Ramos (cell line): ENCODE data around the gene ZNF679.
"Not testable (repeated sequence)": the region's sequence is repeated elsewhere in the genome, so short reads cannot be mapped to it uniquely, and the experiment has no call there.

Experiments
- in situ Hi-C: fragments of 300-500 bp; cut with MboI; formaldehyde crosslinking; loops from one replicate; pipeline ENCODE4 v1.14.3; 2022; ENCODE audit warnings: low sequenced_read_pairs; ENCODE audit not compliant: unreplicated experiment

Gene ZNF679

GRCh38 chr7:64228174-64228573 lies at the start of gene ZNF679:
Gene ZNF679, plus strand, starts transcription at chr7:64228474. Its CDS starts 20,644 bp downstream, at chr7:64249118.
- in situ Hi-C loops: not testable (repeated sequence)

- in situ Hi-C loops: loop anchor here (25.0 kb wide), 1 partner anchor 431 kb away; no protein-coding TSS in a partner anchor
Measured at GRCh38 chr7:64180989-64181388, 47.3 kb upstream of the ZNF679 start.

- in situ Hi-C loops: loop anchor here (25.0 kb wide), 1 partner anchor 431 kb away; no protein-coding TSS in a partner anchor
Measured at GRCh38 chr7:64181586-64181985, 46.7 kb upstream of the ZNF679 start.

- in situ Hi-C loops: loop anchor here (25.0 kb wide), 1 partner anchor 430 kb away; no protein-coding TSS in a partner anchor
Measured at GRCh38 chr7:64182036-64182790, 46.1 kb upstream of the ZNF679 start.

GRCh38 chr7:64183126-64183742 lies 45.0 kb upstream of the ZNF679 start:
- in situ Hi-C loops: loop anchor here (25.0 kb wide), 1 partner anchor 429 kb away; no protein-coding TSS in a partner anchor

GRCh38 chr7:64183827-64184372 lies 44.4 kb upstream of the ZNF679 start:
- in situ Hi-C loops: loop anchor here (25.0 kb wide), 1 partner anchor 428 kb away; no protein-coding TSS in a partner anchor

GRCh38 chr7:64184376-64184775 lies 43.9 kb upstream of the ZNF679 start:
- in situ Hi-C loops: loop anchor here (25.0 kb wide), 1 partner anchor 428 kb away; no protein-coding TSS in a partner anchor

- in situ Hi-C loops: loop anchor here (25.0 kb wide), 1 partner anchor 425 kb away; no protein-coding TSS in a partner anchor
Measured at GRCh38 chr7:64187408-64187807, 40.9 kb upstream of the ZNF679 start.

GRCh38 chr7:64192148-64192704 lies 36.0 kb upstream of the ZNF679 start:
- in situ Hi-C loops: loop anchor here (25.0 kb wide), 1 partner anchor 420 kb away; no protein-coding TSS in a partner anchor

GRCh38 chr7:64192775-64193174 lies 35.5 kb upstream of the ZNF679 start:
- in situ Hi-C loops: loop anchor here (25.0 kb wide), 1 partner anchor 420 kb away; no protein-coding TSS in a partner anchor

- in situ Hi-C loops: no loop called here
Measured at GRCh38 chr7:64206903-64207302, 21.4 kb upstream of the ZNF679 start, which contains the start of gene ZNF735. Gene ZNF735, plus strand, starts transcription at chr7:64207203. Its CDS starts 0 bp downstream, at chr7:64207203.

GRCh38 chr7:64219710-64220298 lies 8.5 kb upstream of the ZNF679 start:
- in situ Hi-C loops: not testable (repeated sequence)

- in situ Hi-C loops: no loop called here
Measured at GRCh38 chr7:64223366-64223765, 4.9 kb upstream of the ZNF679 start.

- in situ Hi-C loops: no loop called here
Measured at GRCh38 chr7:64266341-64266919, 38.2 kb downstream of the ZNF679 start.

- in situ Hi-C loops: no loop called here
Measured at GRCh38 chr7:64277630-64278029, 49.4 kb downstream of the ZNF679 start.

GRCh38 chr7:64294701-64295420 lies 66.6 kb downstream of the ZNF679 start:
- in situ Hi-C loops: no loop called here

- in situ Hi-C loops: not testable (repeated sequence)
Measured at GRCh38 chr7:64297418-64297817, 69.1 kb downstream of the ZNF679 start.

GRCh38 chr7:64300641-64301405 lies 72.5 kb downstream of the ZNF679 start:
- in situ Hi-C loops: loop anchor here (10.0 kb wide), 1 partner anchor 604 kb away; the partner anchor contains the start of gene ZNF273
